ENCODE data around the gene PCNT.
A peak's percentile ranks its signal among the peaks of the same experiment; 100 is the strongest.
"Not testable (repeated sequence)": the region's sequence is repeated elsewhere in the genome, so short reads cannot be mapped to it uniquely, and the experiment has no call there.

The PCNT gene

GRCh38 chr21:46357684-46358425 lies 33.9 kb downstream of the PCNT start:
- no peak for DNase-seq

- DNase-seq = no peak
Observed at GRCh38 chr21:46361176-46361575, 37.2 kb downstream of the PCNT start.

- DNase-seq = no peak
Observed at GRCh38 chr21:46361935-46362334, 38.0 kb downstream of the PCNT start.

- no peak for DNase-seq
Observed at GRCh38 chr21:46362946-46363345, 39.0 kb downstream of the PCNT start.

- DNase-seq = no peak
Observed at GRCh38 chr21:46363698-46364097, 39.7 kb downstream of the PCNT start.

- no peak for DNase-seq
Observed at GRCh38 chr21:46366091-46366490, 42.1 kb downstream of the PCNT start.

GRCh38 chr21:46366561-46366960 lies 42.6 kb downstream of the PCNT start:
- DNase-seq = no peak

- no peak for DNase-seq
Observed at GRCh38 chr21:46366966-46367365, 43.0 kb downstream of the PCNT start.

- peak; percentile 40 for DNase-seq
Observed at GRCh38 chr21:46368533-46369285, 44.8 kb downstream of the PCNT start.

- no peak for DNase-seq
Observed at GRCh38 chr21:46369520-46370235, 45.7 kb downstream of the PCNT start.

- no peak for DNase-seq
Observed at GRCh38 chr21:46371204-46372013, 47.5 kb downstream of the PCNT start.

GRCh38 chr21:46372014-46372485 lies 48.1 kb downstream of the PCNT start:
- no peak for DNase-seq

- DNase-seq = not testable (repeated sequence)
Observed at GRCh38 chr21:46372947-46373346, 49.0 kb downstream of the PCNT start.

GRCh38 chr21:46374761-46375389 lies 50.9 kb downstream of the PCNT start:
- DNase-seq = no peak

GRCh38 chr21:46375560-46376230 lies 51.7 kb downstream of the PCNT start:
- no peak for DNase-seq

- no peak for DNase-seq
Observed at GRCh38 chr21:46376231-46376628, 52.3 kb downstream of the PCNT start.

- DNase-seq = no peak
Observed at GRCh38 chr21:46376856-46377453, 53.0 kb downstream of the PCNT start.

- DNase-seq = no peak
Observed at GRCh38 chr21:46377789-46378188, 53.8 kb downstream of the PCNT start.

- no peak for DNase-seq
Observed at GRCh38 chr21:46379105-46379504, 55.1 kb downstream of the PCNT start.

- no peak for DNase-seq
Observed at GRCh38 chr21:46379691-46380090, 55.7 kb downstream of the PCNT start.

GRCh38 chr21:46381541-46381940 lies 57.6 kb downstream of the PCNT start:
- DNase-seq = no peak
